Trophoblast cell (in vitro differentiated cells and primary cell): ENCODE data around the gene PCSK4.

Experiments
- DNase-seq, 2 donors: peaks; one replicate each; pipeline ENCODE4 v3.0.0-alpha.2; 2016
- H2AFZ ChIP-seq: 2 replicates; pipeline ENCODE4 v1.6.1; 2013; ENCODE audit warnings: low read length, moderate library complexity, mild to moderate bottlenecking; ENCODE audit not compliant: insufficient read depth, poor library complexity
- H2AK5ac ChIP-seq: 2 replicates; pipeline ENCODE4 v1.6.1; 2013; ENCODE audit warnings: mild to moderate bottlenecking, low read length
- H2BK120ac ChIP-seq: 2 replicates; pipeline ENCODE4 v1.6.1; 2013; ENCODE audit warnings: low read length, mild to moderate bottlenecking, moderate library complexity; ENCODE audit not compliant: insufficient read depth, poor library complexity
- H2BK12ac ChIP-seq: 2 replicates; pipeline ENCODE4 v1.6.1; 2013; ENCODE audit warnings: mild to moderate bottlenecking, low read length, moderate library complexity
- H2BK5ac ChIP-seq: 2 replicates; pipeline ENCODE4 v1.6.1; 2013; ENCODE audit warnings: low read length, low read depth, moderate library complexity, mild to moderate bottlenecking; ENCODE audit not compliant: poor library complexity
- H3K14ac ChIP-seq: 2 replicates; pipeline ENCODE4 v1.6.1; 2013; ENCODE audit warnings: mild to moderate bottlenecking, low read length
- H3K18ac ChIP-seq: 2 replicates; pipeline ENCODE4 v1.6.1; 2013; ENCODE audit warnings: mild to moderate bottlenecking, low read length
- H3K23ac ChIP-seq: 2 replicates; pipeline ENCODE4 v1.6.1; 2013; ENCODE audit warnings: low read length
- H3K27ac ChIP-seq: 2 replicates; pipeline ENCODE4 v1.5.1; 2013; ENCODE audit warnings: low read depth, mild to moderate bottlenecking, inconsistent platforms, low read length, moderate library complexity
- H3K27me3 ChIP-seq: 2 replicates; pipeline ENCODE4 v1.6.1; 2013; ENCODE audit warnings: inconsistent platforms, mild to moderate bottlenecking, low read length, moderate library complexity; ENCODE audit not compliant: insufficient read depth
- H3K36me3 ChIP-seq, 2 experiments: 1 replicate in 1 of 2; 2 replicates in 1 of 2; pipeline ENCODE4 v1.6.1; 2013; ENCODE audit warnings: low read length in 2 of 2, mild to moderate bottlenecking in 2 of 2, moderate library complexity in 1 of 2; ENCODE audit not compliant: insufficient read depth in 2 of 2, control insufficient read depth in 1 of 2
- H3K4ac ChIP-seq: 2 replicates; pipeline ENCODE4 v1.6.1; 2013; ENCODE audit warnings: low read depth, mild to moderate bottlenecking, low read length, moderate library complexity
- H3K4me1 ChIP-seq, 2 experiments: 1 replicate in 1 of 2; 2 replicates in 1 of 2; pipeline ENCODE4 v1.6.1; 2013; ENCODE audit warnings: low read length in 2 of 2, mild to moderate bottlenecking in 2 of 2, moderate library complexity in 1 of 2; ENCODE audit not compliant: insufficient read depth in 2 of 2, control insufficient read depth in 1 of 2
- H3K4me2 ChIP-seq: 2 replicates; pipeline ENCODE4 v1.6.1; 2013; ENCODE audit warnings: inconsistent platforms, mild to moderate bottlenecking, low read length, moderate library complexity
- H3K4me3 ChIP-seq: 2 replicates; pipeline ENCODE4 v1.5.1; 2013; ENCODE audit warnings: mild to moderate bottlenecking, low read depth, low read length, inconsistent platforms
- H3K79me1 ChIP-seq: one replicate; pipeline ENCODE4 v1.6.1; 2013; ENCODE audit warnings: low read length
- H3K79me2 ChIP-seq: 2 replicates; pipeline ENCODE4 v1.6.1; 2013; ENCODE audit warnings: low read length, mild to moderate bottlenecking; ENCODE audit not compliant: control insufficient read depth, insufficient read depth, poor library complexity
- H3K9ac ChIP-seq: 2 replicates; pipeline ENCODE4 v1.6.1; 2013; ENCODE audit warnings: mild to moderate bottlenecking, low read length
- H3K9me3 ChIP-seq: 2 replicates; pipeline ENCODE4 v1.6.1; 2013; ENCODE audit warnings: low read depth, mild to moderate bottlenecking, control low read depth, inconsistent platforms, low read length; ENCODE audit not compliant: insufficient read depth
- H4K12ac ChIP-seq: 2 replicates; pipeline ENCODE4 v1.6.1; 2013; ENCODE audit warnings: low read depth, mild to moderate bottlenecking, low read length, moderate library complexity
- H4K8ac ChIP-seq: 2 replicates; pipeline ENCODE4 v1.6.1; 2013; ENCODE audit warnings: low read depth, mild to moderate bottlenecking, low read length, moderate library complexity
- H4K91ac ChIP-seq: one replicate; pipeline ENCODE4 v1.6.1; 2013; ENCODE audit warnings: low read depth, mild to moderate bottlenecking, low read length, moderate library complexity
- WGBS: extraction: QIAGEN DNeasy Blood & Tissue Kit; methylation state at CpG from one replicate; pipeline ENCODE4 v1.1.7; 2013; ENCODE audit warnings: missing lambda C conversion rate; ENCODE audit not compliant: insufficient read length, insufficient coverage; ENCODE audit errors: extremely low coverage; 5-methylcytosine and 5-hydroxymethylcytosine counted together

PCSK4 gene

GRCh38 chr19:1534972-1535371 is 44.8 kb upstream of the PCSK4 start:
- H3K18ac ChIP-seq: no peak overlapping the region
- no peak for DNase-seq
- H2BK120ac ChIP-seq: no peak overlapping the region
- no peak overlapping the region for H4K12ac ChIP-seq
- no peak overlapping the region for H2BK5ac ChIP-seq
- H3K27ac ChIP-seq: no peak overlapping the region
- H3K4ac ChIP-seq: no peak overlapping the region
- H2BK12ac ChIP-seq: no peak overlapping the region
- no peaks in the 10 kb centered on the region for H3K4me1 ChIP-seq
- H3K4me2 ChIP-seq: no peak overlapping the region
- H3K36me3 ChIP-seq: no peaks in the 10 kb centered on the region
- H2AK5ac ChIP-seq: no peak overlapping the region
- no peak overlapping the region for H3K14ac ChIP-seq
- no peaks in the 10 kb centered on the region for H3K79me2 ChIP-seq
- no peak overlapping the region for H4K8ac ChIP-seq
- H3K79me1 ChIP-seq: no peaks in the 10 kb centered on the region
- H3K9me3 ChIP-seq: peaks cover 6% of the 10 kb centered on the region
- no peak overlapping the region for H3K23ac ChIP-seq
- no peak overlapping the region for H2AFZ ChIP-seq
- H3K27me3 ChIP-seq: no peaks in the 10 kb centered on the region
- H4K91ac ChIP-seq: no peak overlapping the region
- no peak overlapping the region for H3K4me3 ChIP-seq
- WGBS: no CpG with 5 or more reads among the region's 14 CpGs
- H3K9ac ChIP-seq: no peak overlapping the region

- no peaks in the 10 kb centered on the region for H3K79me1 ChIP-seq
- DNase-seq: no peak
- H2BK12ac ChIP-seq: no peak overlapping the region
- no peaks in the 10 kb centered on the region for H3K79me2 ChIP-seq
- H4K12ac ChIP-seq: no peak overlapping the region
- H3K27me3 ChIP-seq: no peaks in the 10 kb centered on the region
- H3K36me3 ChIP-seq: no peaks in the 10 kb centered on the region
- no peak overlapping the region for H3K4me2 ChIP-seq
- H3K4ac ChIP-seq: no peak overlapping the region
- no peak overlapping the region for H3K18ac ChIP-seq
- H3K14ac ChIP-seq: no peak overlapping the region
- H4K91ac ChIP-seq: no peak overlapping the region
- H2AK5ac ChIP-seq: no peak overlapping the region
- H3K23ac ChIP-seq: no peak overlapping the region
- H3K9me3 ChIP-seq: peaks cover 6% of the 10 kb centered on the region
- H2BK5ac ChIP-seq: no peak overlapping the region
- H3K4me3 ChIP-seq: no peak overlapping the region
- WGBS: no CpG with 5 or more reads among the region's 23 CpGs
- H2BK120ac ChIP-seq: no peak overlapping the region
- H3K27ac ChIP-seq: no peak overlapping the region
- H2AFZ ChIP-seq: no peak overlapping the region
- no peak overlapping the region for H3K9ac ChIP-seq
- H3K4me1 ChIP-seq: no peaks in the 10 kb centered on the region
- H4K8ac ChIP-seq: no peak overlapping the region
Observed at GRCh38 chr19:1533510-1534150, 43.5 kb upstream of the PCSK4 start.

- no peak overlapping the region for H2BK12ac ChIP-seq
- no peak overlapping the region for H2BK120ac ChIP-seq
- H3K18ac ChIP-seq: no peak overlapping the region
- no peak overlapping the region for H2AFZ ChIP-seq
- no peaks in the 10 kb centered on the region for H3K79me2 ChIP-seq
- H3K27me3 ChIP-seq: no peaks in the 10 kb centered on the region
- H3K4me2 ChIP-seq: no peak overlapping the region
- H2BK5ac ChIP-seq: no peak overlapping the region
- no peak overlapping the region for H2AK5ac ChIP-seq
- H3K4me3 ChIP-seq: no peak overlapping the region
- no peaks in the 10 kb centered on the region for H3K4me1 ChIP-seq
- peaks cover 9% of the 10 kb centered on the region for H3K9me3 ChIP-seq
- no peaks in the 10 kb centered on the region for H3K79me1 ChIP-seq
- no peak overlapping the region for H4K91ac ChIP-seq
- H3K9ac ChIP-seq: no peak overlapping the region
- no peaks in the 10 kb centered on the region for H3K36me3 ChIP-seq
- no CpG with 5 or more reads among the region's 9 CpGs for WGBS
- H3K14ac ChIP-seq: no peak overlapping the region
- H3K27ac ChIP-seq: no peak overlapping the region
- no peak overlapping the region for H3K23ac ChIP-seq
- no peak overlapping the region for H4K12ac ChIP-seq
- H3K4ac ChIP-seq: no peak overlapping the region
- H4K8ac ChIP-seq: no peak overlapping the region
- no peak for DNase-seq
Observed at GRCh38 chr19:1532003-1532402, 41.9 kb upstream of the PCSK4 start.

- H2BK12ac ChIP-seq: no peak overlapping the region
- no peak overlapping the region for H3K9ac ChIP-seq
- H3K4me2 ChIP-seq: no peak overlapping the region
- H2AK5ac ChIP-seq: no peak overlapping the region
- H3K9me3 ChIP-seq: peaks cover 11% of the 10 kb centered on the region
- H4K8ac ChIP-seq: no peak overlapping the region
- no peak overlapping the region for H2BK5ac ChIP-seq
- H3K23ac ChIP-seq: no peak overlapping the region
- H3K27me3 ChIP-seq: no peaks in the 10 kb centered on the region
- no peaks in the 10 kb centered on the region for H3K79me2 ChIP-seq
- no peaks in the 10 kb centered on the region for H3K79me1 ChIP-seq
- no peak overlapping the region for H4K91ac ChIP-seq
- H3K4me3 ChIP-seq: no peak overlapping the region
- no CpG with 5 or more reads among the region's 11 CpGs for WGBS
- H2AFZ ChIP-seq: no peak overlapping the region
- H3K36me3 ChIP-seq: no peaks in the 10 kb centered on the region
- no peaks in the 10 kb centered on the region for H3K4me1 ChIP-seq
- H3K18ac ChIP-seq: no peak overlapping the region
- H4K12ac ChIP-seq: no peak overlapping the region
- H3K4ac ChIP-seq: no peak overlapping the region
- no peak for DNase-seq
- H3K14ac ChIP-seq: no peak overlapping the region
- H2BK120ac ChIP-seq: no peak overlapping the region
- H3K27ac ChIP-seq: no peak overlapping the region
Observed at GRCh38 chr19:1531587-1531986, 41.4 kb upstream of the PCSK4 start.
